ENCODE data around the gene SAMD3. TPM values are rescaled to one million over a fixed set of nuclear protein-coding genes. Genes with fewer than 3 reads are reported as not detected.
"Not testable (repeated sequence)": the region's sequence is repeated elsewhere in the genome, so short reads cannot be mapped to it uniquely, and the experiment has no call there.

The SAMD3 gene
- total and polyA plus RNA-seq, 2 donors (not counting 3 experiments of a cell fraction or from before 2014, with no cell fraction given), result not detected

- H3K36me3 ChIP-seq (ENCODE audit: control insufficient read depth in 2 of 2, extremely low read depth in 1 of 2, insufficient read depth in 2 of 2, low read length in 2 of 2); POLR2A ChIA-PET; H4K20me1 ChIP-seq (replicated peaks; ENCODE audit: control insufficient read depth, extremely low read depth, insufficient read depth, low read length); H3K79me2 ChIP-seq (ENCODE audit: control insufficient read depth, insufficient read depth, low read length); H3K9me1 ChIP-seq (replicated peaks; ENCODE audit: control insufficient read depth, extremely low read depth, insufficient read depth, low read length); H3K4me2 ChIP-seq (ENCODE audit: insufficient read depth, low read length); H2AFZ ChIP-seq (ENCODE audit: low read depth, low read length); intact Hi-C loops (cut with micrococcal nuclease); FAIRE-seq; H3K27ac ChIP-seq (ENCODE audit: insufficient read depth, low read depth, low read length); BruUV-seq (replicated peaks); H3K27me3 ChIP-seq (ENCODE audit: control insufficient read depth in 2 of 2, insufficient read depth in 2 of 2, low read length in 2 of 2); dilution Hi-C loops (cut with MboI; ENCODE audit: extremely low pct_ligation_motif_present, low sequenced_read_pairs); H3K4me3 ChIP-seq (replicated peaks in 1 of 3; ENCODE audit: insufficient read depth in 1 of 3, low read depth in 1 of 3, low read length in 3 of 3); H3K4me1 ChIP-seq (ENCODE audit: control insufficient read depth, extremely low read depth, insufficient read depth, low read length); DNase-seq (ENCODE audit: low read depth, low spot score); H3K9me3 ChIP-seq (replicated peaks; ENCODE audit: control insufficient read depth, insufficient read depth, low read length); H3K9ac ChIP-seq (replicated peaks; ENCODE audit: extremely low read depth, insufficient read depth, low read length): not testable (repeated sequence)
- CTCF ChIA-PET, result interaction anchor here (0.9 to 2.0 kb wide), 3 partner anchors 14 to 37 kb away, joined by 3 to 5 read pairs (median 4); no protein-coding TSS in a partner anchor
Observed at GRCh38 chr6:130173377-130174004, 49.3 kb downstream of the SAMD3 start.

GRCh38 chr6:130170160-130170559 is 52.6 kb downstream of the SAMD3 start:
- BruUV-seq (replicated peaks); H3K27me3 ChIP-seq (ENCODE audit: control insufficient read depth in 2 of 2, insufficient read depth in 2 of 2, low read length in 2 of 2); DNase-seq (ENCODE audit: low read depth, low spot score); H3K79me2 ChIP-seq (ENCODE audit: control insufficient read depth, insufficient read depth, low read length); H3K36me3 ChIP-seq (ENCODE audit: control insufficient read depth in 2 of 2, extremely low read depth in 1 of 2, insufficient read depth in 2 of 2, low read length in 2 of 2); POLR2A ChIA-PET; H3K4me3 ChIP-seq (replicated peaks in 1 of 3; ENCODE audit: insufficient read depth in 1 of 3, low read depth in 1 of 3, low read length in 3 of 3); H3K9me3 ChIP-seq (replicated peaks; ENCODE audit: control insufficient read depth, insufficient read depth, low read length); H3K4me2 ChIP-seq (ENCODE audit: insufficient read depth, low read length); CTCF ChIA-PET; H3K9me1 ChIP-seq (replicated peaks; ENCODE audit: control insufficient read depth, extremely low read depth, insufficient read depth, low read length); H4K20me1 ChIP-seq (replicated peaks; ENCODE audit: control insufficient read depth, extremely low read depth, insufficient read depth, low read length); dilution Hi-C loops (cut with MboI; ENCODE audit: extremely low pct_ligation_motif_present, low sequenced_read_pairs); H3K9ac ChIP-seq (replicated peaks; ENCODE audit: extremely low read depth, insufficient read depth, low read length); H3K27ac ChIP-seq (ENCODE audit: insufficient read depth, low read depth, low read length); FAIRE-seq; H2AFZ ChIP-seq (ENCODE audit: low read depth, low read length); intact Hi-C loops (cut with micrococcal nuclease); H3K4me1 ChIP-seq (ENCODE audit: control insufficient read depth, extremely low read depth, insufficient read depth, low read length): not testable (repeated sequence)

Measured in endothelial cell of umbilical vein (primary cell).